HG03175 (cell line): ENCODE results near the gene GADD45GIP1.
"Not testable (repeated sequence)": the region's sequence is repeated elsewhere in the genome, so short reads cannot be mapped to it uniquely, and the experiment has no call there.

Experiments used
- ATAC-seq: cut with Tn5 transposase; IDR thresholded peaks from one replicate; pipeline ENCODE4 v1.9.1; 2021; ENCODE audit warnings: mild to moderate bottlenecking, moderate library complexity; ENCODE audit not compliant: unreplicated experiment

GADD45GIP1 gene

DNA sequence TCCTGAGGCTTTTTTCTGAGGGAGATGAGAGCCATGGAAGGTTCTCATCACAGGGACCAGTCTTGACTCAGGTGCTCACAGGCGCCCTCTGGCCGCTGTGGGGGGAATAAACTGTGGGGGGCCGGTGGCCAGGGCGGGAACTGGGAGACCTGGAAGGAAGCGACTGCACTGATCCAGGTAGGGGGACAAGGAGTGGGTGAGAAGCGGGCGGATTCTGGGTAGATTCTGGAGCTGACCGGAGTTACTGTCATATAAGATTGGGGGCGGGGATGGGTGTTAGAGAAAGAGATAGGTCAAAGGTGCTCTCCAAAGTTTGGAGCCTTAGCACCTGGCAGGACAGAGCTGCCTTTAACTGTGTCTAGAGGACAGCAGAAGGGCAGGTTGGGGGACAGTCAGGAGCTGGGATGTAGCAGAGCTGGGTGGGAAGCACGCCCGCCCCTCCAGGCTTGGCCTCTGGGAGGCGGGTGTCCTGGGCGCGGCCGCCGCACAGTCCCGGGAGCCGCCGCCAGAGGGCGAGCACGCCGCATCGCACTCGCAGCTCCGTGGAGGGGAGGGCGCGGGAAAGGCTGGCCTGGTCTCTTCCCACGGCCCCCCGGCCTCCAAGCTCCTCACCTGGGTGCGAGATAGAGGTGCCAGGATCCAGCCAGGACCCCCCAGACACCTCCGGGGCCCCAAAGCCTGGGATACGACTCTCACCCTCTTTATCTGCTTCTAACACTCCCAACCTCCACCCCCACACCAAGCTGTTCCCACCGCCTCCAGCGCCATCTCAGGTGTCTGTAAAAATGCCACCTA, 8.2 kb upstream of the GADD45GIP1 start:
- peak; percentile 78 for ATAC-seq

DNA sequence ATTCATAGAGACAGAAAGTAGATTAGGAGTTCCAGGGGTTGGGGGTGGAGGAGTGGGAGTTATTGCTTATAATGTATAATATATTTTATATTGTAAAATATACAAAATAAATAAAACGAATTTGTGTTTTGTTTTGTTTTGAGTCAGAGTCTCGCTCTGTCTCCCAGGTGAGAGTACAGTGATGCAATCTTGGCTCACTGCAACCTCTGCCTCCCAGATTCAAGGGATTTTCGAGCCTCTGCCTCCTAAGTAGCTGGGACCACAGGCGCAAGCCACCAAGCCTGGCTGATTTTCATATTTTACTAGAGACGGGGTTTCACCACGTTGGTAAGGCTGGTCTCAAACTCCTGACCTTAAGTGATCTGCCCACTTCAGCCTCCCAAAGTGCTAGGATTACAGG, 2.5 kb upstream of the GADD45GIP1 start:
- no peak for ATAC-seq

DNA sequence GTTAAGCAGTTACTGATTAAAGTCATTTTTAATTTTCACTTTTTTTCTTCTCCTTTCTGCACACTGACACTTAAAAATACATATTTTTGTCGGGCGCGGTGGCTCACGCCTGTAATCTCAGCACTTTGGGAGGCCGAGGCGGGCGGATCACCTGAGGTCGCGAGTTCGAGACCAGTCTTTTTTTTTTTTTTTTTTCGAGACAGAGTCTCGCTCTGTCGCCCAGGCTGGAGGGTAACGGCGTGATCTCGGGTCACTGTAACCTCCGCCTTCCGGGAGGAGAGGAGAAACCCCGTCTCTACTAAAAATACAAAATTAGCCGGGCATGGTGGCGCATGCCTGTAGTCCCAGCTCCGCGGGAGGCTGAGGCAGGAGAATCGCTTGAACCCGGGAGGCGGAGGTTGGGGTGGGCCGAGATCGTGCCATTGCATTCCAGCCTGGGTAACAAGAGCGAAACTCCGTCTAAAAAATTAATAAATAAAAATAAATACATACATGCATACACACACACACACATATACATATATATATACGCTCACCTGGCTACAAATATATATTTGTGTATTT, 448 bp upstream of the GADD45GIP1 start:
- not testable (repeated sequence) for ATAC-seq

DNA sequence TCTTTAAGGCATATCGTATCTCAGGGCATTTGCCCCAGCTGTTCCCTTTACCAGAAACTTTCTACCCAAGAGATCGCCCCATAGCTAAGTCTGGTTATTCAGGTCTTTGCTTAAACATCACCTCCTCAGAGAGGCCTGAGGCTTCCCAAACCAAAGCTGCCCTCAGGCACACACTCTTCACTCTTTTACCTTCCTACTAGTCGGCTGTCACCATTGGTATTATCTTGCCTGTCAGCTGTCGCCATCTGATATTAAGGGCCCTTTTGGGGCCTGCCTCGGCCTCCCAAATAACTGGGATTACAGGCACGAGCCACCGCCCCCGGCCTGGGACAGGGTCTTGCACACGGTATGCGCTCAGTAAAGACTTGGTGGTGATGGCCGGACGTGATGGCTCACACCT, 1.0 kb downstream of the GADD45GIP1 start:
- ATAC-seq: no peak

DNA sequence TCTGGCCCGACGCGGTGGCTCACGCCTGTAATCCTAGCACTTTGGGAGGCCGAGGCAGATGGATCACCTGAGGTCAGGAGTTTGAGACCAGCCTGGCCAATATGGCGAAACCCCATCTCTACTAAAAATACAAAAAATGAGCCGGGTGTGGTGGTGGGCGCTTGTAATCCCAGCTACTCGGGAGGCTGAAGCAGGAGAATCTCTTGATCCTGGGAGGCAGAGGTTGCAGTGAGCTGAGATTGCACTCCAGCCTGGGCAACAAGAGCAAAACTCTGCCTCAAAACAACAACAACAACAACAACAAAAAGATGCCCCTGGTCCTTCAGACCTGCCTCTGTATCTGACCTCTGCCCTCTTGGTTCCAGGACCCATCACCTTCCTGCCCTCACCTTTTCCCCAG, 1.4 kb downstream of the GADD45GIP1 start:
- not testable (repeated sequence) for ATAC-seq

DNA sequence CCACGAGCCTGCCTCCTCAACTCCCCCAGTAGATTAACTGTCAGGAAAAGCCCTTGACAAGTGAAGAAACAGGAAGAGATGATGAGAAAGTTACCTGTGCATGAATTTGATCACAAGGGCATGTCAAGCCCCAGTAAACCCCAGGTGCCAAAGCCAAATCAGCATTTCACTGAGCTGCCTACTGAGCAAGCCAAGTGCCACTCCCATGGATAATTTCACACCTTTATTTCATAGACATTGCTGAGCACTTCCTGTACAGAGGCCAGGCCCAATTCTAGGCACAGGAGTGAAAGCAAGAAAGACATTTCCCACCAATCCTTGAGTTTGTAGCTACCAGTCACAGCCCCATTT, 2.4 kb downstream of the GADD45GIP1 start:
- no peak for ATAC-seq

DNA sequence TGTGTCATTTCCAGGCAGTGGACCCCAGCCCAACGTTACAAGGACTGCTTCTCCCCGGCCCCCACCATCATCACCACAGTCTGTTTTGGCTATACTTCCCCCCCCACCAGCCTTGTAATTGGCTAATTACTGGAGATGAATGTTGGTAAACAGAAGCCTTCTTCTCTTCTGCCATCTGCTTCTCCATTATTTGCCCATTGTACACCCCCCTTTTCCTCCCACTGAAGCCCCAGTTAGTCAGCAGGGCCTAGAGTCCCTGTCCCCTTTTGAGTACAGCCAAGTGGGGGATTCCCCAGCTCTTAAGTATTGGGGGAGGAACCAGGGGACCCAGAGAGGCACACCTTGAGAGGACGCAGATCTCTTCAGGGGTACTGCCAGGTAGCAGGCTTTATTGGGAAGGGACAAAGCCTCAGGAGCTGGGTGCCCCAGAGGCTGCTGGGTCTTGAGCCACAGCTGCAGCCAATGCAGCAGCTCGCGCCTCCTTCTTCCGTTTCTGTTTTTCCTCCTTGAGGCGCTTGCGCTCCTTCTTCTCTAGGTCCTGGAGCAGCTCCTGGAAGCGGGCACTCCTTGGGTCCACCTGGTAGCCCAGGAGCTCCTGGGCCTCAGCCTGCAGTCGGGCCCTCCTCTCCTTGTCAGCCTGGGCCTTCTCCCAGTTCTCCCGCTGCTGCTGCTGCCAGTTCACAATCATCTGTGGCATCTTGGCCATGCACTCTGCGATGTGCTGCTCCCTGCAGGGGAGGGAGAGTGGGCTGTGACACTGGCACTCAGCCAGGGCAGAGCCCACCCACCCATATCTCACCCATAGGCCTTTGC, 3.0 kb downstream of the GADD45GIP1 start:
- no peak for ATAC-seq

DNA sequence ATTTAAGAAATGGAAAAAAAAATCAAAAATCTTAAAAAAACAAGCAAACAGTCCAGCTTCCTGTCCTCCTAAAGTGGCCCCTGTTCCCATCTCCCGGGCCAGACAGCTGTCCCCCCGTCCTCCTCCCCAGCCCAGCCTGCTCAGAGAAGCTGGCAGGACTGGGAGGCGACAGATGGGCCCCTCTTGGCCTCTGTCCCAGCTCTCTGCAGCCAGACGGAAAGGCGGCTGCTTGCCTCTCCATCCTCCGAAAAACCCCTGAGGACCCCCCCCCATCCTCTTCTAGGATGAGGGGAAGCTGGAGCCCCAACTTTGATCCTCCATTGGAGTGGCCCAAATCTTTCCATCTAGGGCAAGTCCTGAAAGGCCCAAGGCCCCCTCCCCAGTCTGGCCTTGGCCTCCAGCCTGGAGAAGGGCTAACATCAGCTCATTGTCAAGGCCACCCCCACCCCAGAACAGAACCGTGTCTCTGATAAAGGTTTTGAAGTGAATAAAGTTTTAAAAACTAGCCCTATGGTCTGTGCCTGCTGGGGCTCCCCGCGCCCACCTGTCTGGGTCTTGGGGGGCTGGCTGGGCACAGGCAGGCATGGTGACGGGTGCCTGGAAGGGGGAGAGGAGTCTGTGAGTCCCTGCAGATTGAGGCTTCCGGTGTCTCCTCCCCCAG, 3.8 kb downstream of the GADD45GIP1 start:
- no peak for ATAC-seq

DNA sequence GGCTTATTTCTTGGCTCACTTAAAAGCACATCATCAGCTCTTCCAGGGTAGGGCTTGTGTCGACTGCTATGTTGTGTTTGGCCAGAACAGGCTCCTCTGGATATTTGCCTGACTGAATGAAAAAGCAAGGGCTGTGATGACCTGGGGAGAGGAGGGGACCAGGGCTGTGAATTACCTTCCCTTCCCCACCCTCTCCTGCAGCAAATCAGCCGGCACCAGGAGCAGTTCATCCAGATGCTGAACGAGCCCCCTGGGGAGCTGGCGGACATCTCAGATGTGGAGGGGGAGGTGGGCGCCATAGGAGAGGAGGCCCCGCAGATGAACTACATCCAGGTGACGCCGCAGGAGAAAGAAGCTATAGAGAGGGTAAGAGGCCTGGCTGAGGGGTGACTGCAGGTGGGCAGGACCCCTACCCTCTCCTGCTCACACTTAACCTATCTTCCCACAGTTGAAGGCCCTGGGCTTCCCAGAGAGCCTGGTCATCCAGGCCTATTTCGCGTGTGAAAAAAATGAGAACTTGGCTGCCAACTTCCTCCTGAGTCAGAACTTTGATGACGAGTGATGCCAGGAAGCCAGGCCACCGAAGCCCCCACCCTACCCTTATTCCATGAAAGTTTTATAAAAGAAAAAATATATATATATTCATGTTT, 4.4 kb downstream of the GADD45GIP1 start:
- ATAC-seq: no peak

DNA sequence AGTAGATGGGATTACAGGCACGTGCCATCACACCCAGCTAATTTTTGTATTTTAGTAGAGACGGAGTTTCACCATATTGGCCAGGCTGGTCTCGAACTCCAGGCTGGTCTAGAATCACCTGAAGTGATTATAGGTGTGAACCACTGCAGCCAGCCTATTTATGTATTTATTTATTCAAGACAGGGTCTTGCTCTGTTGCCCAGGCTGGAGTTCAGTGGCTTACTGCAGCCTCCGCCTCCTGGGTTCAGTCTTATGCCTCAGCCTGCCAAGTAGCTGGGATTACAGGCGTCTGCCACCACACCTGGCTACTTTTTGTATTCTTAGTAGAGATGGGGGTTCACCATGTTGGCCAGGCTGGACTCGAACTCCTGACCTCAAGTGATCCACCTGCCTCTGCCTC, 5.0 kb downstream of the GADD45GIP1 start:
- not testable (repeated sequence) for ATAC-seq

DNA sequence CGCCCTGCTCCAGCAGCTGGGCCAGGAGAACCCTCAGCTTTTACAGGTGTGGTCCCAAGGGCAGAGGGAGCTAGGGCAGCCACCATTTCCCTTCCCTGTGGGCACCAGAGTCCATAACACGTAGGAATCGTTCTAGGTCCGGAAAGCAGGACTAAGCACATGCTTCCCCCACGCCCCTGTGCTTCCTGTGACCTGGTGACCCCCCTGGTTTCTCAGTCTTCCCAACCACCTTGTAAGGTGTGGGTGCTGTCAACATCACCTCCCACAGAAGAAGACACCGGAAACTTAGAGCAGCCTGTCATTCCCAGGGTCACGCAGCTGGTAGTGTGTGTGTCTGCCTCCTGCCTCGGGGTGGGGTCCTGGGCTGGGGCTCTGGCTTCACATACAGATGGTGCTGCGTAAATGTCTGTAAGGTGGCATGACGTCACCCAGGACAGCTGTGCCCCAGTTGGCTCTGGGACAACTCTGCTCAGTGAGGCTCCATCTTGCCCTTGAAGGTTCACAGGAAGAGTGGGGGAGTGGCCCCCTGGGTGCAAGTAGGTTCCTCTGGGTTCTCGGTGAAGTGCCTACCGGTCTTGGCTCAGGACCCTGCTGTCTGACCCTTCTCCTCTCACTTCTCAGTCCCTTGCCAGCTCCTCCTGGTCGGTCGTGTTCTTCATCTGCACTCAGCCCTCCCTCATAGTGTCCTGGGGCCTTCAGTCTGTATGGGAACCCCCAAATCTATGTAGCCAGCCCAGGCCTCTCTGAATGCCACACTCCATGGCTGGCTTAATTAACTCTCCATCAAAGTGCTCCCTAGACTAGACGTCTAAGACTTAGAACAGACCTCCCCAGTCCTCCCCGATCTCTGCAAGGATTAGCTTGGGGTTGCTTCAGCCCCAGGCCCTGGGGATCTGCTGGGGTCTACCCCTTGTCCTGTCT, 7.4 kb downstream of the GADD45GIP1 start:
- ATAC-seq: no peak

DNA sequence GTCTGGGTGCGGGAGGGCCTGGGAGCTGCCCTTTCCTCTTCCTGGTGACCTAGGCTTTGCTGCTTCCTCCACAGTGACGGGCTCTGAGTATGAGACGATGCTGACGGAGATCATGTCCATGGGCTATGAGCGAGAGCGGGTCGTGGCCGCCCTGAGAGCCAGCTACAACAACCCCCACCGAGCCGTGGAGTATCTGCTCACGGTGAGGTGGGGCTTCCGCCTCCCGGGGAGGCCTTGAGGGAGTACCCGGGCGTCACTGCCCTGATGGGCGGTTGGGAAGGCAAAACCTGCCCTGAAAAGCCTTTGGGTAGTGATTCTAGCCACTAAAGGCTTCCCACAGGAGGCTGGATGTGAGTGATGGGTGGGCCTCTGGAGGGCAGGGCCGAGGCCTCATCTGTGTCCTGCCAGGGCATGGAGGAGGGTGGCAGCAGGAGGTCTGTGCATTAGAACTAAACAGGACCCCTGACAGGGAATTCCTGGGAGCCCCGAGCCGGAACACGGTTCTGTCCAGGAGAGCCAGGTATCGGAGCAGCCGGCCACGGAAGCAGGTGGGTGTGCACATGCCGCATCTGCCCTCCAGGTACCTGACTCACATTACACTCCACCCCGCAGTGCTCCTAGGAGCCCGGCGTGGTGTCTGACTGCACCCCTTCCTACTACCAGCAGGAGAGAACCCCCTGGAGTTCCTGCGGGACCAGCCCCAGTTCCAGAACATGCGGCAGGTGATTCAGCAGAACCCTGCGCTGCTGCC, 8.2 kb downstream of the GADD45GIP1 start:
- no peak for ATAC-seq

DNA sequence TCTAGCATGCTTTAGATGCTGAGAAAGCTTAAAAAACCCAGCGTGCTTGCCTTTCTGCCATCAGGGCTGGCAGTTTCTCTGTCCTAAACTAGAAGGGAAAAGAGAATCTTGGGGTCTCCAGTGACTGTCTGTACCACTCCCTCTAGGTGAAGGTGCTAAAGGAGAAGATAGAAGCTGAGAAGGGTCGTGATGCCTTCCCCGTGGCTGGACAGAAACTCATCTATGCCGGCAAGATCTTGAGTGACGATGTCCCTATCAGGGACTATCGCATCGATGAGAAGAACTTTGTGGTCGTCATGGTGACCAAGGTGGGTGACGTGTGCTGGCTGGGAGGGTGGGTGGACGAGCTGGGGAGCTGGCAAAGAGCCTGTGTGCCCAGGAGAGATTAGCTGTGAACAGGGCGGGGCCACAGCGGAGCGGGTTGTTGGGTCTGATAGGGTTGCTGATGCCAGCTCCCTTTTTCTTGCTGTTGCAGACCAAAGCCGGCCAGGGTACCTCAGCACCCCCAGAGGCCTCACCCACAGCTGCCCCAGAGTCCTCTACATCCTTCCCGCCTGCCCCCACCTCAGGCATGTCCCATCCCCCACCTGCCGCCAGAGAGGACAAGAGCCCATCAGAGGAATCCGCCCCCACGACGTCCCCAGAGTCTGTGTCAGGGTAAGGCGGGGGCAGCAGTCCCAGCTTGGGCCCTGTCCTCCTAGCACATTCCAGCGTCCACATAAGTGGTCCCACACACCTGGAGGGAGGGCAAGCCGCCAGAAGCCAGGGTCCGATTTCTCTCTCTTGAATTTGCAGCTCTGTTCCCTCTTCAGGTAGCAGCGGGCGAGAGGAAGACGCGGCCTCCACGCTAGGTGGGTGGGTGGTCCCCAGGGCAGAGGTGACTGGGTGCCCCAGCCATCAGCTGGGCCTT, 9.1 kb downstream of the GADD45GIP1 start:
- no peak for ATAC-seq

DNA sequence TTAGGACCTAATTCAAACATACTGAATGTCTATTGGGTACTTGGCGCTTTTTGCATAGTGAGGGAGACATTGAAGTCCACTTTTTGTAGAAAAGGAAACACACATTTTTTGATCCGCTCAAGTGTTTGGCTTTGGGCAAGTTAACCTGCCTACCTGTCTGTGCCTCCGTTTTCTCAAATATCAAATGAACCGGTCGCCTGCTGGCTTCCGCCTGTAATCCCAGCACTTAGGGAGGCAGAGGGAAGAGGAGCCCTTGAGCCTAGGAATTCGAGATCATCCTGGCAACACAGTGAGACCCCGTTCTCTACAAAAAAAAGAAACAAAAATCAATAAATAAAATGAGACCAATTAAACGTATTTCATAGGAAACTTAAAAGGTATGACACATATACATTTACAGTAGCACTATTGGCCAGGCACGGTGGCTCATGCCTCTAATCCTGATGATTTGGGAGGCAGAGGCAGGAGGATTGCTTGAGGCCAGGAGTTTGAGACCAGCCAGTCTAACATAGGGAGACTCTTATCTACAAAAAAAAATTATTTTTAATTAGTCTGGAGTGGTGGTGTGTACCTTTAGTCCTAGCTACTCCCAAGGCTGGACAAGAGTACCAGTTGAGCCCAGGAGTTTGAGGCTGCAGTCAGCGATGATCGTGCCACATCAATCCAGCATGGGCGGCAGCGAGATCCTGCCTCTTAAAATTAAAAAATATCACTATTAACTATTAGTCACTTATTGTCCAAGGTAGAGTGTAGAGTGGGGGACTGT, 10.1 kb downstream of the GADD45GIP1 start:
- ATAC-seq: no peak

DNA sequence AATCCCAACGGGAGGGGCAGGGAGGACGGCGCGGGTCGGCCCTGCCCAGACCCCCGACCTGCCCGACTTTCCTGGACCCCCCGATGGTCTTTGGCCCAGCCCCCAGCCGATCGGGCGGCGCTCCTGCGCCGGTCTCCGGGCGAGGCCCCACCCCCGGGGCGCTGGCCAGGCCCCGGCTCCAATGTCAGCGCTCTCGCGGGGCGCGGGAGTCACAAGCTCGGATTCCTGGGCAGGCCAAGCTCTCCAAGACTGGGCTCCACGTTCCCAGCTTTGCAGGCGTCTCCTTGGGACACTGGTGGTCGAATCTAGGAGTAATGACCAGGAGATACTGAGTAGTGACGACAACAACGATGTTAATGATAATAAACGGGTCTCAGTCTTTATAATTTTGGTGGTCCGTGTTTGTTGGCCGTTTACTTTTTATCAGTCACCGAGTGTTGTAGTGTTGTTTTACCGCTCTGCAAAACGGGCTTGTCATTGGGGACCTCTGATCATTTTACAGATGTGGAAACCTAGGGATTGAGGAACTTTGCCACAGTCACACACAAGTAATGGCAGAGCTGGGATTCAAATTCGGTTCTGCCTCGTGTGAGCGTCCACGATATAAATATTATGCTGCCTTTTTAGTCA, 10.8 kb downstream of the GADD45GIP1 start:
- peak; percentile 41 for ATAC-seq

DNA sequence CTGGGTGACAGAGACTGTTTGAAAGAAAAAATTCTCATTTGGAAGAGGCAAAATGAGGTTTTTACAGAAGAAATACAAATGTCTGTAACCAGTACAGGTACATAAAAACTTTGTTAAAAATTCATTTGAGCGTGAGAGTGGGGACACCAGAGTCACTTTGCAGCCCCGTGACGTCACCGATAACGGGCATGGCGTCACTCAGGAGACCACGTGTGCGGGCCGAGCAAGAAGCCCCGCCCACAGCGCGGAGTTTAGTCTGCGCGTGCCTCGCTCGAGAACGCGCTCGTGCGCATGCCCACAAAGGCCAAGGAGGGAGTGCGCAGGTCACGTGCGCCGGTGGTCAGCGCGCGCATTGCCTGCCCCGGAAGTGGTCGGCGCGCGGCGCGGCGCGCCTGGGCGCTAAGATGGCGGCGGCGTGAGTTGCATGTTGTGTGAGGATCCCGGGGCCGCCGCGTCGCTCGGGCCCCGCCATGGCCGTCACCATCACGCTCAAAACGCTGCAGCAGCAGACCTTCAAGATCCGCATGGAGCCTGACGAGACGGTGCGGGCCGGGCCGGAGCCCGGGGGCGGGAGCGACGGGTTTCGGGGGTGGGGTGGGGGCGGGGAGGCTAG, 11.4 kb downstream of the GADD45GIP1 start, which contains the start of gene RAD23A:
Gene RAD23A, plus strand, starts transcription at position 384 of the 613 bp plus-strand sequence. Its CDS starts 87 bp downstream, at position 471.
- ATAC-seq: peak; percentile 83
